Choroid plexus epithelial cell (primary cell): ENCODE measurements around the gene ZFHX3.

Source experiments
- DNase-seq: peaks from one replicate; pipeline ENCODE4 v3.0.0-alpha.2; 2010; ENCODE audit warnings: low read depth
- H3K4me3 ChIP-seq: 2 replicates; pipeline ENCODE4 v1.5.1; 2011; ENCODE audit warnings: low read depth, mild to moderate bottlenecking, control low read depth, low read length, moderate library complexity
- CTCF ChIP-seq: conservative IDR thresholded peaks from 2 replicates; pipeline ENCODE4 v1.5.1; 2011; ENCODE audit warnings: low read depth, mild to moderate bottlenecking, control low read depth, inconsistent platforms, low read length, moderate library complexity

ZFHX3 gene

GRCh38 chr16:72797621-72798020 lies 250.3 kb downstream of the ZFHX3 start:
- no peak for TF ChIP-seq CTCF
- no peak overlapping the region for H3K4me3 ChIP-seq
- DNase-seq = no peak

GRCh38 chr16:72796222-72796621 lies 251.7 kb downstream of the ZFHX3 start:
- DNase-seq = no peak
- TF ChIP-seq CTCF = no peak
- H3K4me3 ChIP-seq = no peak overlapping the region

GRCh38 chr16:72794986-72795385 lies 252.9 kb downstream of the ZFHX3 start:
- H3K4me3 ChIP-seq = no peak overlapping the region
- no peak for TF ChIP-seq CTCF
- DNase-seq = no peak

- TF ChIP-seq CTCF = no peak
- DNase-seq = no peak
- H3K4me3 ChIP-seq = no peak overlapping the region
These were observed 253.6 kb downstream of the ZFHX3 start for GRCh38 chr16:72794319-72794718.

GRCh38 chr16:72793716-72794115 lies 254.2 kb downstream of the ZFHX3 start:
- no peak for TF ChIP-seq CTCF
- DNase-seq = no peak
- H3K4me3 ChIP-seq = no peak overlapping the region

GRCh38 chr16:72793017-72793416 lies 254.9 kb downstream of the ZFHX3 start:
- no peak for TF ChIP-seq CTCF
- H3K4me3 ChIP-seq = no peak overlapping the region
- DNase-seq = no peak

GRCh38 chr16:72791786-72792185 lies 256.1 kb downstream of the ZFHX3 start:
- TF ChIP-seq CTCF = no peak
- DNase-seq = no peak
- no peak overlapping the region for H3K4me3 ChIP-seq
